ENCODE data around the gene GJD2. TPM values are rescaled to one million over a fixed set of nuclear protein-coding genes. Genes with fewer than 3 reads are reported as not detected.

The GJD2 gene
- 0.27 and 0.38 TPM in 2 replicates for total RNA-seq
- long read RNA-seq, result 0 reads

DNA sequence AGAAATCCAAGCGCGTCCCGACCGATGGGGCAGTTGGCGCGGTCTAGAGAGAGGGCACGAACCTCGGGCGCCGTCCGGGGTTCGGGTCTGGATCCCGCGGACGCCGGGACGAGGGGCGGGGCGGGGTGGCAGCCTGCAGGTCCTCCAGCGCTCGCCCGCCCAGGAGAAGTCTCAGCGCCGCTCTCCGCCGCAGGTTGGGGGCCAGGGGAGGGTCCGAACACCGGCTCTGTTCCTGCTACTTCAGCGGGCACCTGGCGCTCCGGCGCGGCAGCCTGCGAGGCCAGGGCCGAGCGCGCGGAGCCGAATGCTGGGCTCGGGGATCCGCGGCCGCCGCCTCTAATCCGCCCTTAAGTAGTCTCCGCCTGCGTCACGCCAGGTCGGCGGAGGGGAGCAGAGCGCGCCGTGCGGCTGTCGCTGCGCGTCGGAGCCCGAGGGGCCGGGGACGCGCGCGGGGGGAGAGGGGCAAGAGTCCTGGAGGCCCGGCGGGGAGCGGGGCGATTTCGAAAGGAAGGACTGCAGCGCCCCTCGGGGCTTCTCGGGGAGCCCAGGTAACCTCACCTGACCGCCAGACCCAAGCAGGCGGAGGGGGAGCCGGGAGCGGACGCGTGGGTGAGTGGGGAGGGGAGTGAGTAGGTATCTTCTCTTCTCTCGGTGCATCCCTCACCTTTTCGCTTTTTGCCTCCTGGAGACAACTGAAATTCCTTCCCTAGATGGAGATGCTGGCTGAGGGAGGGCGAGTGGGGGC lies at the start of gene GJD2:
TSS of gene GJD2 (minus strand) at position 325 of the 745 bp plus-strand sequence. CDS start 510 bp downstream, outside the sequence.
- H3K36me3 Mint-ChIP-seq (ENCODE audit: insufficient read depth), result no peaks in the 10 kb centered on the region
- TF ChIP-seq, protein P1, sequence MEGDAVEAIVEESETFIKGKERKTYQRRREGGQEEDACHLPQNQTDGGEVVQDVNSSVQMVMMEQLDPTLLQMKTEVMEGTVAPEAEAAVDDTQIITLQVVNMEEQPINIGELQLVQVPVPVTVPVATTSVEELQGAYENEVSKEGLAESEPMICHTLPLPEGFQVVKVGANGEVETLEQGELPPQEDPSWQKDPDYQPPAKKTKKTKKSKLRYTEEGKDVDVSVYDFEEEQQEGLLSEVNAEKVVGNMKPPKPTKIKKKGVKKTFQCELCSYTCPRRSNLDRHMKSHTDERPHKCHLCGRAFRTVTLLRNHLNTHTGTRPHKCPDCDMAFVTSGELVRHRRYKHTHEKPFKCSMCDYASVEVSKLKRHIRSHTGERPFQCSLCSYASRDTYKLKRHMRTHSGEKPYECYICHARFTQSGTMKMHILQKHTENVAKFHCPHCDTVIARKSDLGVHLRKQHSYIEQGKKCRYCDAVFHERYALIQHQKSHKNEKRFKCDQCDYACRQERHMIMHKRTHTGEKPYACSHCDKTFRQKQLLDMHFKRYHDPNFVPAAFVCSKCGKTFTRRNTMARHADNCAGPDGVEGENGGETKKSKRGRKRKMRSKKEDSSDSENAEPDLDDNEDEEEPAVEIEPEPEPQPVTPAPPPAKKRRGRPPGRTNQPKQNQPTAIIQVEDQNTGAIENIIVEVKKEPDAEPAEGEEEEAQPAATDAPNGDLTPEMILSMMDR (IDR thresholded peaks at IDR 0.05; ENCODE audit: unreplicated experiment), result no peak
- no peaks in the 10 kb centered on the region for H3K9me3 Mint-ChIP-seq (ENCODE audit: low read depth)
- H3K4me1 Mint-ChIP-seq (ENCODE audit: low read depth), result no peaks in the 10 kb centered on the region
- DNase-seq (ENCODE audit: low spot score, unreplicated experiment), result peak; percentile 27
- peak within 1 kb of the TSS; percentile 51 for H3K4me3 Mint-ChIP-seq (ENCODE audit: low read depth)
- H3K27me3 Mint-ChIP-seq, result peaks cover 82% of the 10 kb centered on the region
- H3K27ac Mint-ChIP-seq, result no peak within 1 kb of the TSS

DNA sequence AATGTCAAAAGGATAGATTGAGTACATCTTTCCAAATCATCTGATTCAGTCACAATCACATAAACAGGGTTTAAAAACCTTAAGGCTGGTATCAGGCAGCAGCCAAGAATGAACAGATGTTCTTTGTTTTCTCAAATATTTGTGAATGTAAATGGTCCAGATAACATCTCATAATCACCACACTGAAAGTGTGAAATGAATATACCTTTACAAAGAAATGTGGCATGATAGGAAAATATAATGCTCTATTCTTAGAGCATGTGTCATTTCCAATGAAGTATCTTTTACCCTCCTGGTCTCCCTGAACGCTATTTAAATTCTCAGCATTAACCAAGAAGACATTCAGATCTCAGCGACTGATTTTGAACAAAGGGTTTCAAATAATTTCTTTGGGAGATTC lies 49.3 kb upstream of the GJD2 start:
- Mint-ChIP-seq H3K4me3 (ENCODE audit: low read depth) (no peak overlapping the region), H3K9me3 (ENCODE audit: low read depth) (no peaks in the 10 kb centered on the region), H3K4me1 (ENCODE audit: low read depth) (no peaks in the 10 kb centered on the region), H3K27ac (no peak overlapping the region), H3K36me3 (ENCODE audit: insufficient read depth) (no peaks in the 10 kb centered on the region), H3K27me3 (peaks cover 14% of the 10 kb centered on the region)
- TF ChIP-seq, protein P1 (IDR thresholded peaks at IDR 0.05; ENCODE audit: unreplicated experiment), result no peak
- no peak for DNase-seq (ENCODE audit: low spot score, unreplicated experiment)

DNA sequence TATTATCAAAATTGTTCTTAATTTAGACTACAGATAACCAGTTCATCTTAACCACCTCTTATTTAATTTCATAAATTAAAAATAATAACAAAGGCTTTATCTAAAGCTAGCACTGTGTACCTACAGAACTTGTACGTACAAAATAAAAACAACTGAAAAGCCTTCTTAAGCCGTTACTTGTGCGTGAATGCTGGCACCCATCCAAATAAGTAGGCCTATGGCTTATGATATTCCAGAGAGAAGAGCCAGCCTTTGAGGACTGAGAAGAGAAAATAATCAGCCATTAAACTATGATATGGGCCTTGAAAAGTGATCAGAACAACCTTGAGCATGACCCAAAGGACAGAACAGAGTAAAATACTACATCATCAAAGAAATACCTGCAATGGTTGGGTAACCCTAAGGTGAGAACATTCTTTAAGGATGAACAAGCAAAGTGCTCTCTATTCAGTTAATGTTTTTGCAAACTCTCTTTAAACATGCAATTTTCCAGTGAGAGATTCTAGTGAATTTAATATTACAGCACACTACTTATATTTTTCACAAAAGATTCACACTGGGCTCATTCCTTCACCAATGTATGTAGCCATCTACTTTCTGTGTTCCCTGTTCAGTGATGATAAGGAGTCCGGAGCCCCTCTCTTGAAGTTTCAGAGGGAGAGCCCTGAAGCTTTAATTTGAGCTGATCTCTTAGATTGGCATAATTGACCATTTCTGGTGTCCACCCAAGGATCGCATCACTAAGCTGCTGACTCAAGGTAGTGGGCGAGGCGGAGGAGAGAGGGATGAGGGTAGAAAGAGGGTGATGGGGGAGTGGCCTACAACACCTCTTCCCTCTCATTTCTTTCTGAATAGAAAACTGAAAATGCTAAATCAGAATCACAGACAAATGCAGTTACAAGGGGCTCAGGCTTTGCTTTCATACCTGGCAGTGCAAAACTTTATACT lies 48.3 kb upstream of the GJD2 start:
- Mint-ChIP-seq H3K4me1 (ENCODE audit: low read depth) (no peaks in the 10 kb centered on the region), H3K27me3 (peaks cover 18% of the 10 kb centered on the region), H3K4me3 (ENCODE audit: low read depth) (no peak overlapping the region), H3K36me3 (ENCODE audit: insufficient read depth) (no peaks in the 10 kb centered on the region), H3K9me3 (ENCODE audit: low read depth) (no peaks in the 10 kb centered on the region), H3K27ac (no peak overlapping the region)
- TF ChIP-seq, protein P1 (IDR thresholded peaks at IDR 0.05; ENCODE audit: unreplicated experiment), result no peak
- DNase-seq (ENCODE audit: low spot score, unreplicated experiment), result no peak

DNA sequence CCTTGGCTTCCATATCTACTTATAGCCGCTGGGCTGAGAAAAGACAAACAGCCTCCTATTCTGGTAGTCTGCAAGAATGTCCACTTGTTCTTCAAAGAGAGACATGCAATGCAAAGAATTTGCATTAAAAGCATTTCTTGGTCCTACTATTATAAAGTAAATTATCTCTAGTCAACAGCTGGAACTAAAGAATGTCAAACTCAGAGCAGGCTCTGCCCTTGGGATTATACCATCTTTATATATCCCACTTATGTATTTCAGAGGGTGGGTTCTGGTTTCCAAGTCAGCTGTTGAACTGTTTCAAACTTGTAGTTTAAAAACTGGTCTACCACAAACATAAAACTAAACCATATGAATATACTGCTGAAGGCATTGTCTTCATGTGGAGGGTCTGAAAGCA lies 47.6 kb upstream of the GJD2 start:
- Mint-ChIP-seq H3K9me3 (ENCODE audit: low read depth) (no peaks in the 10 kb centered on the region), H3K27ac (no peak overlapping the region)
- TF ChIP-seq, protein P1 (IDR thresholded peaks at IDR 0.05; ENCODE audit: unreplicated experiment), result no peak

More for the DNA sequence above, 47.6 kb upstream of the GJD2 start:
- DNase-seq (ENCODE audit: low spot score, unreplicated experiment), result no peak
- Mint-ChIP-seq H3K4me3 (ENCODE audit: low read depth) (no peak overlapping the region), H3K27me3 (peaks cover 21% of the 10 kb centered on the region), H3K4me1 (ENCODE audit: low read depth) (no peaks in the 10 kb centered on the region), H3K36me3 (ENCODE audit: insufficient read depth) (no peaks in the 10 kb centered on the region)

Data from progenitor cell of endocrine pancreas (in vitro differentiated cells).